Panc1 (cell line): ENCODE measurements around the gene ATP2A2. TPM values are rescaled to one million over a fixed set of nuclear protein-coding genes. Genes with fewer than 3 reads are reported as not detected.

ENCODE experiments used
- ATAC-seq: fragments of 200-7000 bp; cut with Tn5 transposase; 2 replicates; pipeline ENCODE4 v1.9.1; 2020; ENCODE audit warnings: mild to moderate bottlenecking, moderate library complexity
- BruUV-seq: library from RNA; stranded (reverse); fragments of 400-500 nt; replicated peaks from 2 replicates; lab custom pipeline; 2021; lab: Mats Ljungman, UMichigan
- CTCF ChIA-PET: fragments of 300-600 bp; sonication (Branson Sonifier 250); formaldehyde crosslinking; loops from one replicate; lab custom pipeline; 2022; ENCODE audit warnings: antibody characterized with exemption; lab: Charles Lee
- POLR2A ChIA-PET: fragments of 300-600 bp; sonication (Branson Sonifier 250); formaldehyde crosslinking; loops from one replicate; lab custom pipeline; 2022; ENCODE audit warnings: antibody characterized with exemption; lab: Charles Lee
- DNase-seq: peaks from one replicate; pipeline ENCODE4 v3.0.0-alpha.2; 2010; ENCODE audit warnings: low read depth, low spot score
- H3K27ac ChIP-seq: 2 replicates; pipeline ENCODE4 v1.5.1; 2011; ENCODE audit warnings: mild to moderate bottlenecking, low read length, inconsistent platforms
- H3K27me3 ChIP-seq: fragments of 200-500 bp; sonication (Bioruptor generic); 2 replicates; pipeline ENCODE4 v1.6.0; 2014; ENCODE audit warnings: low read length, inconsistent platforms; ENCODE audit not compliant: control insufficient read depth, insufficient read depth
- H3K36me3 ChIP-seq: fragments of 200-500 bp; sonication (Bioruptor generic); 2 replicates; pipeline ENCODE4 v1.5.1; 2014; ENCODE audit warnings: inconsistent platforms, mild to moderate bottlenecking, low read length, moderate library complexity; ENCODE audit not compliant: control insufficient read depth, insufficient read depth
- H3K4me1 ChIP-seq: 2 replicates; pipeline ENCODE4 v1.5.1; 2011; ENCODE audit warnings: inconsistent platforms, mild to moderate bottlenecking, low read length, moderate library complexity; ENCODE audit not compliant: control insufficient read depth, insufficient read depth
- H3K4me3 ChIP-seq, 2 experiments: 2 replicates each; pipeline ENCODE4 v1.5.1; 2011 to 2012; ENCODE audit warnings: low read depth in 2 of 2, low read length in 2 of 2, mild to moderate bottlenecking in 2 of 2, inconsistent platforms in 1 of 2, moderate library complexity in 1 of 2
- H3K9me3 ChIP-seq: fragments of 200-500 bp; sonication (Bioruptor generic); 2 replicates; pipeline ENCODE4 v1.5.1; 2014; ENCODE audit warnings: low read depth, mild to moderate bottlenecking, inconsistent platforms, low read length, moderate library complexity; ENCODE audit not compliant: control insufficient read depth, insufficient read depth
- CTCF ChIP-seq: fragments of 450-650 bp; IDR thresholded peaks from 2 replicates; pipeline ENCODE4 v1.5.1; 2017; ENCODE audit warnings: mild to moderate bottlenecking
- POLR2AphosphoS5 ChIP-seq: IDR thresholded peaks from 2 replicates; pipeline ENCODE4 v1.6.1; 2012; ENCODE audit warnings: mild to moderate bottlenecking, low read depth, low read length, moderate library complexity
- REST ChIP-seq, 2 experiments: IDR thresholded peaks; 2 replicates each; pipeline ENCODE4 v1.6.1; 2011 to 2012; ENCODE audit warnings: low read depth in 2 of 2, control low read depth in 1 of 2, low read length in 1 of 2, mild to moderate bottlenecking in 1 of 2, moderate library complexity in 1 of 2; ENCODE audit not compliant: insufficient read depth in 1 of 2
- SIN3A ChIP-seq: IDR thresholded peaks from 2 replicates; pipeline ENCODE4 v1.6.1; 2012; ENCODE audit warnings: low read depth, mild to moderate bottlenecking, low read length, moderate library complexity, borderline replicate concordance; ENCODE audit not compliant: insufficient read depth
- TCF7L2 ChIP-seq: IDR thresholded peaks from 2 replicates; pipeline ENCODE4 v1.6.1; 2011; ENCODE audit warnings: mild to moderate bottlenecking, low read depth, low read length, inconsistent platforms
- in situ Hi-C: cut with HindIII; loops from 2 replicates; pipeline ENCODE4 v1.10.0; 2016; ENCODE audit warnings: low sequenced_read_pairs, low pct_unique_long_range_greater_than_20kb
- intact Hi-C: fragments of 100-400 bp; cut with micrococcal nuclease; formaldehyde crosslinking; loops from one replicate; pipeline ENCODE4 v1.10.0; 2022; ENCODE audit not compliant: unreplicated experiment
- total RNA-seq: library from RNA; stranded (reverse); gene quantifications from one replicate; pipeline ENCODE4 v1.2.1, GENCODE V29; 2021; ENCODE audit not compliant: unreplicated experiment

Gene ATP2A2
- total RNA-seq, 1 experiment from 2014 or later, result 286 TPM

GRCh38 chr12:110244372-110244771 is 36.7 kb upstream of the ATP2A2 start:
- Histone ChIP-seq H3K27me3 (no peaks in the 10 kb centered on the region), H3K36me3 (no peaks in the 10 kb centered on the region), H3K9me3 (no peaks in the 10 kb centered on the region), H3K4me3 (no peak overlapping the region), H3K4me1 (no peaks in the 10 kb centered on the region), H3K27ac (no peak overlapping the region)
- ATAC-seq (no peak), DNase-seq (no peak)
- in situ Hi-C loops (no loop called here), intact Hi-C loops (no loop called here)
- no peak for TF ChIP-seq SIN3A
- TF ChIP-seq TCF7L2, result no peak
- TF ChIP-seq CTCF, result no peak
- TF ChIP-seq REST (IDR thresholded peaks at IDR 0.05; ENCODE audit: insufficient read depth in 1 of 2, low read depth in 2 of 2, low read length in 1 of 2), result no peak
- no peak for TF ChIP-seq POLR2AphosphoS5
- POLR2A ChIA-PET, result interaction anchor here (0.7 kb wide), 1 partner anchor 304 kb away, joined by 3 read pairs; no protein-coding TSS in a partner anchor
- CTCF ChIA-PET, result interaction anchor here (0.5 to 0.7 kb wide), 3 partner anchors 70 to 982 kb away, joined by 5 to 11 read pairs (median 5); no protein-coding TSS in a partner anchor
- no TSS peak for BruUV-seq

- Histone ChIP-seq H3K27me3 (no peaks in the 10 kb centered on the region), H3K27ac (no peak overlapping the region), H3K9me3 (no peaks in the 10 kb centered on the region), H3K36me3 (no peaks in the 10 kb centered on the region), H3K4me1 (no peaks in the 10 kb centered on the region), H3K4me3 (no peak overlapping the region)
- in situ Hi-C loops (no loop called here), intact Hi-C loops (no loop called here)
- no peak for TF ChIP-seq TCF7L2
- no peak for TF ChIP-seq CTCF
- TF ChIP-seq SIN3A, result no peak
- no peak for TF ChIP-seq POLR2AphosphoS5
- TF ChIP-seq REST (IDR thresholded peaks at IDR 0.05; ENCODE audit: insufficient read depth in 1 of 2, low read depth in 2 of 2, low read length in 1 of 2), result no peak
- DNase-seq (no peak), ATAC-seq (no peak)
- ChIA-PET CTCF (interaction anchor here (0.5 to 0.7 kb wide), 3 partner anchors 69 to 982 kb away, joined by 5 to 11 read pairs (median 5); no protein-coding TSS in a partner anchor), POLR2A (interaction anchor here (0.6 to 0.7 kb wide), 2 partner anchors 14 to 305 kb away, joined by 3 to 6 read pairs; no protein-coding TSS in a partner anchor)
- BruUV-seq, result no TSS peak
Measured at GRCh38 chr12:110244829-110245228, 36.2 kb upstream of the ATP2A2 start.
